Gastrocnemius medialis (tissue), 4 donors: ENCODE measurements around the gene SLC50A1.

Experiments
- CTCF ChIP-seq, 5 experiments: fragments of 450-650 bp in 3 of 5; fragments of 200-600 bp in 2 of 5; sonication (generic) in 2 of 5; IDR thresholded peaks in 4 of 5; conservative IDR thresholded peaks in 1 of 5; 1 replicate in 4 of 5; 2 replicates in 1 of 5; pipeline ENCODE4 v1.5.1; 2016 to 2019; ENCODE audit warnings: antibody characterized with exemption in 5 of 5, mild to moderate bottlenecking in 3 of 5, moderate library complexity in 3 of 5
- POLR2A ChIP-seq, 2 donors: fragments of 450-650 bp; IDR thresholded peaks; one replicate each; pipeline ENCODE4 v1.6.1; 2017; ENCODE audit warnings: antibody characterized with exemption in 2 of 2, mild to moderate bottlenecking in 2 of 2, moderate library complexity in 2 of 2

- TF ChIP-seq CTCF (IDR thresholded peaks at IDR 0.05 in 4 of 5, conservative IDR thresholded peaks at IDR 0.05 in 1 of 5) (no peak), POLR2A (IDR thresholded peaks at IDR 0.05) (no peak)
Observed at GRCh38 chr1:155186067-155186793, 50.6 kb downstream of the SLC50A1 start.
